Esophagus muscularis mucosa (tissue), 4 donors: ENCODE measurements around the gene THRA.

Experiments used
- CTCF ChIP-seq, 3 experiments: fragments of 200-600 bp in 2 of 3; fragments of 450-650 bp in 1 of 3; sonication (generic) in 2 of 3; IDR thresholded peaks; one replicate each; pipeline ENCODE4 v1.5.1; 2017 to 2019; ENCODE audit warnings: antibody characterized with exemption in 3 of 3, mild to moderate bottlenecking in 2 of 3, moderate library complexity in 1 of 3
- EP300 ChIP-seq: sonication (generic); formaldehyde crosslinking; IDR thresholded peaks from one replicate; pipeline ENCODE4 v1.6.1; 2017; ENCODE audit warnings: antibody characterized with exemption
- POLR2A ChIP-seq: fragments of 450-650 bp; IDR thresholded peaks from one replicate; pipeline ENCODE4 v1.6.1; 2017; ENCODE audit warnings: antibody characterized with exemption, moderate library complexity, mild to moderate bottlenecking, low read depth
- POLR2AphosphoS5 ChIP-seq, 2 donors: sonication (generic); formaldehyde crosslinking; IDR thresholded peaks; one replicate each; pipeline ENCODE4 v1.6.1; 2017; ENCODE audit warnings: antibody characterized with exemption in 2 of 2

- TF ChIP-seq POLR2AphosphoS5 (IDR thresholded peaks at IDR 0.05), result no peak
- TF ChIP-seq CTCF (IDR thresholded peaks at IDR 0.05), result no peak
- no peak for TF ChIP-seq POLR2A
- no peak for TF ChIP-seq EP300
Measured at GRCh38 chr17:40022961-40023541, 39.7 kb upstream of the THRA start.
